Neural progenitor cell (in vitro differentiated cells): Measurements from ENCODE around the gene WFS1.

Experiments used
- EZH2 ChIP-seq: fragments of 200-600 bp; sonication (generic); IDR thresholded peaks from 2 replicates; pipeline ENCODE4 v1.6.1; 2017; ENCODE audit warnings: antibody characterized with exemption, mild to moderate bottlenecking, moderate library complexity
- TF ChIP-seq, protein P1 (sequence below): fragments of 200-600 bp; sonication (generic); IDR thresholded peaks from 2 replicates; pipeline ENCODE4 v1.5.1; 2017; ENCODE audit warnings: antibody characterized with exemption, mild to moderate bottlenecking

DNA sequence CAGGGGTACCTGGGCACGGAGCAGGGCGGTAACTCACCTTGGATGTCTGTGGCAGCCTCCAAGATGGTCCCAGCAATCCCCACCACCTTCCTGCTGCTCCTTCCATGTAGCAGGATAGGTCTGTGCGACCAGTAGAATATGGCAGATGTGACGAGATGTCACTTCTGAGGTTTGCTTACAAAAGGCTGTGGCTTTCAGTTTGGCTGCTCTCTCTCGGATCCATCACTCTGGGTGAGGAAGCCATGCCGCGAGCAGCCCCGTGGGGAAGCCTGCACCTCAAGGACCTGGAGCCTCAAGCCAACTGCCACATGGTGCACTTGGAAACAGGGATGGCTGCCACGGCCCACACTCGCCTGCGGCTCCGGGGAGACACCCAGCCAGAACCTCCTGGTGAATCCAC is 37.6 kb downstream of the WFS1 start:
- TF ChIP-seq EZH2 = no peak
- TF ChIP-seq, protein P1, sequence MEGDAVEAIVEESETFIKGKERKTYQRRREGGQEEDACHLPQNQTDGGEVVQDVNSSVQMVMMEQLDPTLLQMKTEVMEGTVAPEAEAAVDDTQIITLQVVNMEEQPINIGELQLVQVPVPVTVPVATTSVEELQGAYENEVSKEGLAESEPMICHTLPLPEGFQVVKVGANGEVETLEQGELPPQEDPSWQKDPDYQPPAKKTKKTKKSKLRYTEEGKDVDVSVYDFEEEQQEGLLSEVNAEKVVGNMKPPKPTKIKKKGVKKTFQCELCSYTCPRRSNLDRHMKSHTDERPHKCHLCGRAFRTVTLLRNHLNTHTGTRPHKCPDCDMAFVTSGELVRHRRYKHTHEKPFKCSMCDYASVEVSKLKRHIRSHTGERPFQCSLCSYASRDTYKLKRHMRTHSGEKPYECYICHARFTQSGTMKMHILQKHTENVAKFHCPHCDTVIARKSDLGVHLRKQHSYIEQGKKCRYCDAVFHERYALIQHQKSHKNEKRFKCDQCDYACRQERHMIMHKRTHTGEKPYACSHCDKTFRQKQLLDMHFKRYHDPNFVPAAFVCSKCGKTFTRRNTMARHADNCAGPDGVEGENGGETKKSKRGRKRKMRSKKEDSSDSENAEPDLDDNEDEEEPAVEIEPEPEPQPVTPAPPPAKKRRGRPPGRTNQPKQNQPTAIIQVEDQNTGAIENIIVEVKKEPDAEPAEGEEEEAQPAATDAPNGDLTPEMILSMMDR = no peak
